ENCODE data around the gene SFN. TPM values are rescaled to one million over a fixed set of nuclear protein-coding genes. Genes with fewer than 3 reads are reported as not detected.
A peak's percentile ranks its signal among the peaks of the same experiment; 100 is the strongest.
"Not testable (repeated sequence)": the region's sequence is repeated elsewhere in the genome, so short reads cannot be mapped to it uniquely, and the experiment has no call there.

The SFN gene
- total RNA-seq, 2 donors from 2014 or later: 202 to 348 TPM

DNA sequence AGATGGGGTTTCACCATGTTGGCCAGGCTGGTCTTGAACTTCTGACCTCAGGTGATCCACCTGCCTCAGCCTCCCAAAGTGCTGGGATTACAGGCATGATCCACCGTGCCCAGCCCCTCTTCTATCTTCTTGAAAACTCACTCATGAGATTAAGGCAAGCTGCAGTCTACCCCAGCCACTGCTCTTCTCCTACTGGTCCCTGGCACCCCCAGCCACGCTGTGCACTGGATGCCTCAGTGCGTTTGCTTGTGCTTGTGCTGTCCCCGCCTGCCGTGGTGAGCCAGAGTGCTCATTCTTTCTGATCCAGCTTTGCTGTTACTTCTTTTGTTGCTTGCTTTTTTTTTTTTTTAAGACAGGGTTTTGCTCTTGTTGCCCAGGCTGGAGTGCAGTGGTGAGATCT is 25.3 kb upstream of the SFN start:
- DNase-seq; ATAC-seq; intact Hi-C loops (cut with DNase I, micrococcal nuclease): not testable (repeated sequence)

GRCh38 chr1:26838474-26839338 is 24.2 kb upstream of the SFN start:
- ATAC-seq: peak; percentile 47
- DNase-seq: peak; percentile 39 to 60

DNA sequence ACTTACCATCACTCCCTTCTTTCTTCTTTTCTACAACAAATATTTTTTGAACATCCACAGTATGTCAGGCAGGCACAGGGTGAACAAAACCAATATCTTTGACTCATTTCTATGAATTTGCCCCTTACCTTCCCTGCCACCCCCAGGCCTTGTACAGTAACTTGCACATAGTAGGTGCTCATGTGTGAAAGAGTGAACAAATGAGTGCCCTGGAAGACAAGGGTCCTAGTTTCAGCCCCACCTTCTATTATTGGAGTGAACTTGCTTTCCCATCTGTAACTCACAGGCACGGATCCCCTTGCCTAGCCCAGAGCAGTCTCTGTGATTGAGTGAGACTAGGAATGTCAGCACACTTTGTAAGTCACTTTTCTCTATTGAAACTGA is 23.6 kb upstream of the SFN start:
- intact Hi-C loops (cut with DNase I, micrococcal nuclease): no loop called here
- DNase-seq: no peak
- ATAC-seq: no peak

More at GRCh38 chr1:26838474-26839338, 24.2 kb upstream of the SFN start:
- intact Hi-C loops (cut with DNase I, micrococcal nuclease): no loop called here

DNA sequence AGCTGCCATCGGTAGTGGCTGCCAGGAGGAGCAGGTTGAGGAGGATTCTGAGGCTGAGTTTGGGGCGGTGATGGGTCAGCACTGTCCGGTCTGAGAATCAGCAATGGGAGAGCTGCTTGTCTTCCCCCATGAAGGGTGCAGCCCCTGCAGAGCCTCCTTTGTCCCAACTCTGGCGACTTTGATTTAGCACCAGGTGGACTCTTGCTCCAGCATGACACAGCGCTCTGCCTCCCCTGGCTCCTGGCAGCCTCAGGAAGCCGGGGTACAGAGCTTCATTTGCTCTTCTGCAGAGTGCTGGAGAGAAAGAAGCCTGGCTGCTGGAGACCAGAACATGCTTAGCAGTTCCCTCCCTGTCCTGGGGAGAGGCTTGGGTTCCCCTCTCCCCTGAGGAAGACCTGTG is 23.2 kb upstream of the SFN start:
- intact Hi-C loops (cut with DNase I, micrococcal nuclease): no loop called here
- no peak for ATAC-seq
- DNase-seq: no peak

GRCh38 chr1:26844424-26845196 is 18.3 kb upstream of the SFN start:
- DNase-seq (no peak), ATAC-seq (no peak)
- intact Hi-C loops (cut with DNase I, micrococcal nuclease): no loop called here

DNA sequence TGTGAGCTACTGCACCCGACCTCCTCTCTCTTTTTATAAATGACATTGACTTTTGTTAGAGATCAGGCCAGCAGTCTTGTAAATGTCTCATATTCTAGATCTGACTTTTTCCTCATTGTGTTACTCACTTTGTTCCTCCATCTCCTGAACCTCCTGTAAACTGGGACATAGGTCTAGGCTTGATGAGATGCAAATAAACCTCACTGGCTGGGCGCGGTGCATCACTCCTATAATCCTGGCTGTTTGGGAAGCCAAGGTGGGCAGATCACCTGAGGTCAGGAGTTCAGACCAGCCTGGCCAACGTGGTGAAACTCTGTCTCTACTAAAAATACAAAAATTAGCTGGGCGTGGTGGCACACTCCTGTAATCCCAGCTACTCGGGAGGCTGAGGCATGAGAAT is 15.1 kb upstream of the SFN start:
- DNase-seq (peak in 1 of 2 donors; percentile 51), ATAC-seq (peak; percentile 52)
- intact Hi-C loops (cut with DNase I, micrococcal nuclease): not testable (repeated sequence)

DNA sequence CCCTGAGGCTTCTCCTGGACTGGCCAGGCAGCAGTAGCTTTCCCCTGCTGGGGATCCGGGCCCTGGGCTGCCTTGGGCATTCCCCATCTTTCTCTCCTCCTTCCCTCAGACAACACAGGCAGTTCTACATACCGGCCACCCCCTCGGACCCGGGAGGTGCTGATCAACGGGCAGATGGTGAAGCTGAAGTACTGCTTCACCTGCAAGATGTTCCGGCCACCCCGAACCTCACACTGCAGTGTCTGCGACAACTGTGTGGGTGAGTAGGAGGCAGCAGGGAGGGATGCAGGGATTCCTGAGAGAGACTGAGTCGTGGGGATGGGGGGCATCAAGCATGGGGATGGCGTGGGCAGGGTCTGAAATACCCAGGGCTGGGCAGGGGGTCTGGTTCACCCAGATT is 14.4 kb upstream of the SFN start:
- intact Hi-C loops (cut with DNase I, micrococcal nuclease): no loop called here
- ATAC-seq: no peak

DNA sequence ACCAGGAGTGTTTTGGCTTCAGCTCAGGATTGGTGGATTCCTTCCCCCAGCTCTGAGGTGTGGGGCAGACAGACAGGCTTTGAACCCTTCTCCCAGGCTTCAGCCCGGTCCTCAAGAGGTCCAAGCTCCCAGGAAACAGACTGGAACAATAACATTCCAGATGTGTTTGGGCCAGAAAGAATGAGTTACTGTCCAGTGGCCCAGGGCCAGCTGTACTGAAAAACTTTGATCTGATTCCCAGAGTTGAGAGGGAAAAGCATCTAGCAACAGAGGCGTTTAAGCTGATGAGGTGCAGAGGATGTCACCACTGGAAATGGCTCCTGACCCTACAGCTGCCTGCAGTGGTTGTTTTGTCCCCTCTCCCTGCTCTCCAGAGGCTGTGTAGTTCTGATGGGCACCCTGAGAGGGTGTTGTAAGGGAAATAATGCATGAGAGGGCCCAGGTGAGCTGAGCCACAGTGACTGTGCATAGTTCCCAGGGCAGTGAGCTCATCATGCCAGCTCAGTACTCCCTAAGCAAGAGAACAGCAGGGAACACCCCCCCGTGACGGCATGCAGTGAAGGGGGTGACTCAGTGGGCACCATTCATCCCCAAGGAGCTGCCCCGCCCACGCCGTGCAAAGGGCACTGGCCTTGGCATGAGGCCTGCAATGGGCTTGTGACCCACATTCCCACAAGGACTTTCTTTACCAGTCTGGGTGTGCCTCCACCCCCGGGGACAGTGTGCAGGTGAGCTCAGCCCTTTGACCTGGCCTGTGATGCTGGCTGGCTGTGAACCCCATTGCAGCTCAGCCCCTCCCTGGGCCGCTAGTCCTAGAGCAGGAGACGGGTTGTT is 13.8 kb upstream of the SFN start:
- peak; percentile 90 to 96 for DNase-seq
- intact Hi-C loops (cut with DNase I, micrococcal nuclease): no loop called here
- ATAC-seq: peak; percentile 83

More for the DNA sequence above, 14.4 kb upstream of the SFN start:
- no peak for DNase-seq

GRCh38 chr1:26851106-26851684 is 11.8 kb upstream of the SFN start:
- intact Hi-C loops (cut with DNase I, micrococcal nuclease): no loop called here
- no peak for DNase-seq
- ATAC-seq: no peak

DNA sequence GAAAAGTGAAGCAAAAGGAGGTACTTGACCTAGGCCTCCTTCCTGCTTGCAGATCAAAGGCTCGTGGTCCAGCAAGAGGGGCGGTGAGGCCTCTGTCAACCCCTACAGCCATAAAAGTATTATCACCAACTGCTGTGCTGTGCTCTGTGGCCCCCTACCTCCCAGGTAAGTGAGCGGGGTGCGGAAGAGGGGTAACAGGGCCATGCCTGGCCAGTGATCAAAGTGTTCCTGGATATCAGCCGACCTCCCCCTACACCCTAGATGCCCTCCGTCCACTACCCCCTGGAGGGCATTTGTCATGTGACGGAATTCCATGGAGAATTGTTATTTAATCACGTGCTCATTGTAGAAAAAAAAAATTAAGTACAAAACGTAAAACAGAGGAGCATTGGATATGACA is 10.2 kb upstream of the SFN start:
- no peak for DNase-seq
- ATAC-seq: no peak
- intact Hi-C loops (cut with DNase I, micrococcal nuclease): no loop called here

GRCh38 chr1:26853156-26853555 is 9.8 kb upstream of the SFN start:
- peak; percentile 56 for ATAC-seq
- intact Hi-C loops (cut with DNase I, micrococcal nuclease): no loop called here

DNA sequence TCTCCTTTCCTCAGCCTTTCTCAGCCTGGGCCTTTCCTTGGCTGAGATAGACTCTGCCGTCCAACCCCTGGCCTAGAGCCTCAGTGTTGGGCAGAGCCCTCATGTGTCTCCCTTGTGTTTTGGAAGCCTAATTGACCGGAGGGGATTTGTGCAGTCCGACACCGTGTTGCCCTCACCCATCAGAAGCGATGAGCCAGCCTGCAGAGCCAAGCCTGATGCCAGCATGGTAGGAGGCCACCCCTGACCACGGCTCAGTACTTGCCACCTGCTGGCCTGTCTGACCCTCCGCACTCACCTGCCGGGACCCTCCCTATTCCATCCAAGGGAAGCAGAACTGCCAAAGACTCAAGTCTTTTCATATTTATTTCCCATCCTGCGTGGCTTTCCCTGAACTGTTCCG is 9.3 kb upstream of the SFN start:
- DNase-seq (no peak), ATAC-seq (no peak)
- intact Hi-C loops (cut with DNase I, micrococcal nuclease): no loop called here

More at GRCh38 chr1:26853156-26853555, 9.8 kb upstream of the SFN start:
- peak; percentile 89 to 97 for DNase-seq

GRCh38 chr1:26854906-26855305 is 8.0 kb upstream of the SFN start:
- DNase-seq (peak; percentile 85 to 90), ATAC-seq (peak; percentile 84)
- intact Hi-C loops (cut with DNase I, micrococcal nuclease): no loop called here

DNA sequence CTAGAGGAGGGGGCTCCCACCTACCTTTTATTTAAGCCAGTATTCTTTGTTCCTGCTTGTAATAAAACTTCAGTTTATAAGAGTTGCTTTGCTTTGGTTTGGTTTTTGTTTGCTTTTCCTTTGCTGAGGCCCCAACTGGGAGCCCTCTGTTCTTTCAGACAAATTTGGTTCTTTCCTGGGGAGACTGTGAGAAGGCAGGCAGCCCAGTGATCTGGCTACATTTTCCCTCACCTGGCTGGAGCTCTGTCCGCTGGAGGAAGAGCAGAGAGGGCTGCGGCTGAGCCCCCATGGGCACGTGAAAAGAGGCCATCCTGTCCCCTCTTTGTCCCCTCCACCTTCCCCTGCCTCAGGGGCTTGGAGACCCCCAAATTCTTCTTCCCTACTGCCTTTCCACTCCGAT is 7.3 kb upstream of the SFN start:
- DNase-seq (no peak), ATAC-seq (no peak)
- intact Hi-C loops (cut with DNase I, micrococcal nuclease): no loop called here

DNA sequence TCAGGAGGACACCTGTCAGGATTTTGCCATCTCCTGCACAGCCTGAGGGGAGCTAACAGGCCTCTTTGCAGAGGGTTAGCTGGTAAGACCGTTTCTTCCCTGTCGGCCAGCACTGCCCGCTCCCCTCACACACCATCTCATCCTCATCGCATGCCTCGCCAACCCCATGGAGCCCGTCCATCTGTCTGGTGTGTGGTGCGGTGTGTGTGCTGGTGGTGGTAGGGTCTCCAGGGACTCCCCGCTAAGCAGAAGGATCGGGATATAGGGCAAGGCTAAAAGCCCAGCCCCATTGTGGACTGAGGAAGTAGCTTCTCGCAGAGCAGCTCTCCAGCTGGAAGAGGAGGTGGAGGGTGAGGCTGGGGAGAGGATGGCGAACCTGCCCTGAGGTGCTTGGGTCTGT is 6.8 kb upstream of the SFN start:
- no peak for ATAC-seq
- intact Hi-C loops (cut with DNase I, micrococcal nuclease): no loop called here
- no peak for DNase-seq

GRCh38 chr1:26856604-26857469 is 6.1 kb upstream of the SFN start:
- intact Hi-C loops (cut with DNase I, micrococcal nuclease): no loop called here
- no peak for ATAC-seq
- no peak for DNase-seq

- intact Hi-C loops (cut with DNase I, micrococcal nuclease): no loop called here
- no peak for ATAC-seq
- no peak for DNase-seq
Measured at GRCh38 chr1:26857473-26858060, 5.4 kb upstream of the SFN start.

DNA sequence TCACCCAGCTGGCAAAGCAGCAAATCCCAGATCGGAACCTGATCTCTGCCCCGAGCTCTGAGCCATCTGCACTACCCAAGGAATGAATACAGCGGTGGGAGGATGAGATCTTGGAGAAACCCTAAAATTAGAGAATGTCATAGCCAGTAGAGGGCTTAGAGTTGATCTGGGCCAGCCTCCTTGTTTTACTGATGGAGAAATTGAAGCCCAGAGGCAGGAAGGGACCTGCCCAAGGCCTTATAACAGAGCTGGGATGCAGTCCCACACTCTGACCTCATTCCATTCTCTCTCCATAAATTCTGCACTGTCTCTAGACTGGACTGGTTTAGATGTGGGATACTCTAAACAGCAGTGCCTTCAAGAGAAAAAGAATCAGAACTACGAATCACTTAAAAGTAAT is 4.8 kb upstream of the SFN start:
- DNase-seq (no peak), ATAC-seq (no peak)
- intact Hi-C loops (cut with DNase I, micrococcal nuclease): no loop called here

All from left colon (tissue), 2 donors.